HCT116 (cell line): ENCODE measurements around the gene TPGS1. TPM values are rescaled to one million over a fixed set of nuclear protein-coding genes. Genes with fewer than 3 reads are reported as not detected.

Source experiments
- ATAC-seq: fragments of 200-7000 bp; cut with Tn5 transposase; 2 replicates; pipeline ENCODE4 v1.9.1; 2020; ENCODE audit warnings: mild to moderate bottlenecking, moderate library complexity
- BruUV-seq: library from RNA; stranded (reverse); fragments of 400-500 nt; replicated peaks from 2 replicates; lab custom pipeline; 2021; lab: Mats Ljungman, UMichigan
- CTCF ChIA-PET: fragments of 300-600 bp; sonication (Branson Sonifier 250); formaldehyde crosslinking; loops from one replicate; lab custom pipeline; 2021; ENCODE audit warnings: antibody characterized with exemption; lab: Charles Lee
- POLR2A ChIA-PET: fragments of 300-600, 350-600 bp; sonication (Branson Sonifier 250); formaldehyde crosslinking; loops from one replicate; lab custom pipeline; 2021; ENCODE audit warnings: antibody characterized with exemption; lab: Charles Lee
- RAD21 ChIA-PET, 2 experiments: fragments of 300-600 bp; sonication (Branson Sonifier 250); formaldehyde crosslinking; loops; one replicate each; lab custom pipeline; 2023; ENCODE audit warnings: low total read pairs in 2 of 2; ENCODE audit not compliant: uncharacterized antibody in 2 of 2, unreplicated experiment in 2 of 2, low non-redundant PET in 1 of 2; lab: Charles Lee
- DNase-seq: peaks from one replicate; pipeline ENCODE4 v3.0.0-alpha.2; 2010; ENCODE audit warnings: low read depth, low spot score
- H2AFZ ChIP-seq: fragments of 200-600 bp; shearing (Covaris generic), sonication (generic); 2 replicates; pipeline ENCODE4 v1.6.1; 2017; ENCODE audit warnings: low read depth, mixed run types, mixed read lengths, antibody characterized with exemption, low read length; ENCODE audit not compliant: poor library complexity, severe bottlenecking
- H3K27ac ChIP-seq: 2 replicates; pipeline ENCODE4 v1.5.1; 2012; ENCODE audit warnings: low read depth, low read length
- H3K27me3 ChIP-seq: fragments of 200-600 bp; sonication (generic); 2 replicates; pipeline ENCODE4 v1.6.1; 2016; ENCODE audit warnings: mixed run types, low read length, mixed read lengths; ENCODE audit not compliant: insufficient read depth
- H3K36me3 ChIP-seq, 2 experiments: fragments of 200-500 bp in 1 of 2; fragments of 200-600 bp in 1 of 2; sonication (Bioruptor generic) in 1 of 2; sonication (generic) in 1 of 2; 2 replicates each; pipeline versions ENCODE4 v1.5.1 to v1.6.1; 2014 to 2016; ENCODE audit warnings: low read length in 2 of 2, inconsistent platforms in 1 of 2, mixed read lengths in 1 of 2, mixed run types in 1 of 2; ENCODE audit not compliant: insufficient read depth in 2 of 2, control insufficient read depth in 1 of 2
- H3K4me1 ChIP-seq, 2 experiments: fragments of 200-600 bp in 1 of 2; sonication (generic) in 1 of 2; 2 replicates each; pipeline versions ENCODE4 v1.5.1 to v1.6.1; 2012 to 2017; ENCODE audit warnings: low read length in 2 of 2, inconsistent platforms in 1 of 2, mild to moderate bottlenecking in 1 of 2, mixed read lengths in 1 of 2, mixed run types in 1 of 2, moderate library complexity in 1 of 2; ENCODE audit not compliant: insufficient read depth in 2 of 2, control insufficient read depth in 1 of 2
- H3K4me2 ChIP-seq: fragments of 200-600 bp; sonication (generic); 2 replicates; pipeline ENCODE4 v1.6.1; 2017; ENCODE audit warnings: mixed run types, low read length, mixed read lengths
- H3K4me3 ChIP-seq, 2 experiments: fragments of 200-600 bp in 1 of 2; sonication (generic) in 1 of 2; replicated peaks in 1 of 2; 2 replicates each; pipeline ENCODE4 v1.5.1; 2011 to 2016; ENCODE audit warnings: low read length in 2 of 2, control low read depth in 1 of 2, low read depth in 1 of 2, mild to moderate bottlenecking in 1 of 2, mixed read lengths in 1 of 2, mixed run types in 1 of 2
- H3K79me2 ChIP-seq: fragments of 200-600 bp; sonication (generic); 2 replicates; pipeline ENCODE4 v1.6.1; 2017; ENCODE audit warnings: mild to moderate bottlenecking, mixed run types, low read length, moderate library complexity, mixed read lengths; ENCODE audit not compliant: insufficient read depth
- H3K9ac ChIP-seq: fragments of 200-600 bp; sonication (generic); 2 replicates; pipeline ENCODE4 v1.6.1; 2016; ENCODE audit warnings: low read length, mixed read lengths
- H3K9me2 ChIP-seq: fragments of 200-600 bp; sonication (generic), shearing (Covaris generic); 2 replicates; pipeline ENCODE4 v1.6.1; 2017; ENCODE audit warnings: mixed run types, mild to moderate bottlenecking, moderate library complexity; ENCODE audit not compliant: insufficient read depth
- H3K9me3 ChIP-seq, 2 experiments: fragments of 200-500 bp in 1 of 2; fragments of 200-600 bp in 1 of 2; sonication (Bioruptor generic) in 1 of 2; sonication (generic) in 1 of 2; 2 replicates each; pipeline ENCODE4 v1.6.1; 2014 to 2017; ENCODE audit warnings: low read length in 2 of 2, mixed read lengths in 2 of 2, inconsistent platforms in 1 of 2, low read depth in 1 of 2, mild to moderate bottlenecking in 1 of 2, mixed run types in 1 of 2, moderate library complexity in 1 of 2; ENCODE audit not compliant: control insufficient read depth in 1 of 2, insufficient read depth in 1 of 2
- H4K20me1 ChIP-seq: fragments of 200-600 bp; sonication (generic), shearing (Covaris generic); 2 replicates; pipeline ENCODE4 v1.6.1; 2017; ENCODE audit warnings: mixed run types, mild to moderate bottlenecking, moderate library complexity; ENCODE audit not compliant: insufficient read depth
- CEBPB ChIP-seq: IDR thresholded peaks from 2 replicates; pipeline ENCODE4 v1.6.1; 2012; ENCODE audit warnings: low read depth
- CTCF ChIP-seq, 3 experiments: fragments of 200-600 bp in 1 of 3; sonication (generic) in 1 of 3; IDR thresholded peaks in 2 of 3; conservative IDR thresholded peaks in 1 of 3; 2 replicates each; pipeline ENCODE4 v1.5.1; 2012 to 2017; ENCODE audit warnings: low read depth in 2 of 3, low read length in 2 of 3, antibody characterized with exemption in 1 of 3, borderline replicate concordance in 1 of 3, control low read depth in 1 of 3, mild to moderate bottlenecking in 1 of 3, mixed read lengths in 1 of 3, mixed run types in 1 of 3, moderate library complexity in 1 of 3; ENCODE audit not compliant: insufficient read depth in 1 of 3
- ELF1 ChIP-seq: IDR thresholded peaks from 2 replicates; pipeline ENCODE4 v1.6.1; 2012; ENCODE audit warnings: low read depth, borderline replicate concordance
- EZH2 ChIP-seq: fragments of 200-600 bp; sonication (generic); IDR thresholded peaks from 2 replicates; pipeline ENCODE4 v1.6.1; 2017; ENCODE audit warnings: antibody characterized with exemption, mixed run types
- JUND ChIP-seq: IDR thresholded peaks from 2 replicates; pipeline ENCODE4 v1.6.1; 2012
- POLR2AphosphoS5 ChIP-seq: IDR thresholded peaks from 2 replicates; pipeline ENCODE4 v1.6.1; 2011; ENCODE audit warnings: mild to moderate bottlenecking, low read depth, low read length, moderate library complexity
- REST ChIP-seq: IDR thresholded peaks from 2 replicates; pipeline ENCODE4 v1.6.1; 2012; ENCODE audit warnings: low read depth
- SP1 ChIP-seq: IDR thresholded peaks from 2 replicates; pipeline ENCODE4 v1.6.1; 2012; ENCODE audit warnings: low read depth
- SRF ChIP-seq: IDR thresholded peaks from 2 replicates; pipeline ENCODE4 v1.6.1; 2012; ENCODE audit warnings: low read depth
- TCF7L2 ChIP-seq: IDR thresholded peaks from 2 replicates; pipeline ENCODE4 v1.7.0; 2011; ENCODE audit warnings: borderline replicate concordance, inconsistent platforms; ENCODE audit not compliant: insufficient read depth, insufficient read length; ENCODE audit errors: extremely low read depth
- YY1 ChIP-seq: IDR thresholded peaks from 2 replicates; pipeline ENCODE4 v1.6.1; 2011; ENCODE audit warnings: low read length, low read depth, moderate library complexity, mild to moderate bottlenecking; ENCODE audit not compliant: insufficient replicate concordance; ENCODE audit errors: extremely low read depth
- ZFX ChIP-seq: fragments of 450-650 bp; IDR thresholded peaks from 2 replicates; pipeline ENCODE4 v1.6.1; 2017
- ZNF274 ChIP-seq: fragments of 200-500 bp; sonication (Bioruptor generic); IDR thresholded peaks from 2 replicates; pipeline ENCODE4 v1.6.1; 2014; ENCODE audit warnings: mild to moderate bottlenecking, low read depth, low read length, inconsistent platforms
- intact Hi-C: fragments of 100-400 bp; cut with micrococcal nuclease; formaldehyde crosslinking; loops from 2 replicates; pipeline ENCODE4 v1.10.0; 2022
- total RNA-seq: library from RNA; stranded (reverse); gene quantifications from one replicate; pipeline ENCODE4 v1.2.1, GENCODE V29; 2021; ENCODE audit not compliant: unreplicated experiment
- TF ChIP-seq, protein P1 (sequence below): IDR thresholded peaks from 2 replicates; pipeline ENCODE4 v1.6.1; 2012

TPGS1 gene
- total RNA-seq, 1 experiment from 2014 or later, result 19.1 TPM

DNA sequence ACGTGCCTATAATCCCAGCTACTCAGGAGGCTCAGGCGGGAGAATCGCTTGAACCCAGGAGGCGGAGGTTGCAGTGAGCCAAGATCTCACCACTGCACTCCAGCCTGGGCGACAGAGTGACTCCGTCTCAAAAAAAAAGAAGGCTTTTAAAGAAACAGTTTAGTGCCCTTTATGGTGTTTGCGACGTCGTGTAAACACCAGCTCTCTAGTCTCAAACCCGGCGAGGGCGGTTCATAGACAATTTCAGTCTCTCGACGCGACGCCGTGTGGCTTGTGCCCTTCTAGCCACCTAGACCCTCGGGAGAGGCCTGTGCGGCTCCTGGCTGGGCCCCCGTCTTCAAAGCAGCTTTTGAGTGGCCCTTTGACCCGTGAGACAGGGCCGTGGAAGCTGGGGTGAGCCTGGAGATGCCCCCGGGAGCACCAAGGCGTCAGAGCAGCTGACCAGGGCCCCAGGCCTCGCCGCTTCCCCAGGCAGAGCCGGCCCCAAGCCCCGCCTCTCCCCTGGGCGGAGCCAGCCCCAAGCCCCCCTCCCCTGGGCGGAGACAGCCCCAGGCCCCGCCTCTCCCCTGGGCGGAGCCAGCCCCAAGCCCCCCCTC, 16.1 kb upstream of the TPGS1 start:
- ChIA-PET RAD21 (no interaction called here), POLR2A (interaction anchor here (1.4 kb wide), 1 partner anchor 15 kb away, joined by 5 read pairs; no protein-coding TSS in a partner anchor), CTCF (interaction anchor here (0.8 kb wide), 1 partner anchor 20 kb away, joined by 3 read pairs; no protein-coding TSS in a partner anchor)
- TF ChIP-seq ZNF274 (no peak), CTCF (IDR thresholded peaks at IDR 0.05 in 2 of 3, conservative IDR thresholded peaks at IDR 0.05 in 1 of 3; ENCODE audit: borderline replicate concordance in 1 of 3, insufficient read depth in 1 of 3, low read depth in 2 of 3, low read length in 2 of 3) (no peak), TCF7L2 (no peak), YY1 (no peak), SP1 (no peak), ELF1 (no peak), ZFX (no peak), JUND (no peak), SRF (no peak), POLR2AphosphoS5 (no peak), CEBPB (no peak), REST (no peak), EZH2 (no peak)
- TF ChIP-seq, protein P1, sequence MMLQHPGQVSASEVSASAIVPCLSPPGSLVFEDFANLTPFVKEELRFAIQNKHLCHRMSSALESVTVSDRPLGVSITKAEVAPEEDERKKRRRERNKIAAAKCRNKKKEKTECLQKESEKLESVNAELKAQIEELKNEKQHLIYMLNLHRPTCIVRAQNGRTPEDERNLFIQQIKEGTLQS, result no peak
- DNase-seq (no peak), ATAC-seq (no peak)
- no peak overlapping the region for H3K4me3 ChIP-seq
- H3K27ac ChIP-seq, result no peak overlapping the region; the same call in 1 of the 2 replicates
- H3K4me1 ChIP-seq, result peaks cover 8 to 21% of the 10 kb centered on the region in 2 experiments
- H3K4me2 ChIP-seq, result no peak overlapping the region
- no TSS peak for BruUV-seq
- H3K36me3 ChIP-seq, result no peaks in the 10 kb centered on the region
- H3K27me3 ChIP-seq, result no peaks in the 10 kb centered on the region
- no peak overlapping the region for H2AFZ ChIP-seq
- H3K9me2 ChIP-seq, result no peaks in the 10 kb centered on the region
- H3K9ac ChIP-seq, result no peak overlapping the region
- no peaks in the 10 kb centered on the region; a peak in 1 of 4 replicates for H3K9me3 ChIP-seq
- H3K79me2 ChIP-seq, result no peaks in the 10 kb centered on the region
- no peaks in the 10 kb centered on the region for H4K20me1 ChIP-seq
- intact Hi-C loops, result no loop called here
